WERI-Rb-1 (cell line): ENCODE data around the gene SLC49A4.

Experiments
- DNase-seq: peaks from one replicate; pipeline ENCODE4 v3.0.0-alpha.2; 2020
- H3K27ac ChIP-seq: fragments of 250-450 bp; sonication (Bioruptor Pico); 2 replicates; pipeline ENCODE4 v1.5.1; 2020; ENCODE audit warnings: mild to moderate bottlenecking, moderate library complexity
- H3K27me3 ChIP-seq: fragments of 250-450 bp; sonication (Bioruptor Pico); 2 replicates; pipeline ENCODE4 v1.5.1; 2021; ENCODE audit warnings: mild to moderate bottlenecking, low read depth, moderate library complexity; ENCODE audit not compliant: insufficient read depth, severe bottlenecking
- H3K36me3 ChIP-seq: fragments of 250-450 bp; sonication (Bioruptor Pico); 2 replicates; pipeline ENCODE4 v1.5.1; 2020; ENCODE audit warnings: mild to moderate bottlenecking, moderate library complexity
- H3K4me3 ChIP-seq: 2 replicates; pipeline ENCODE4 v1.5.1; 2011; ENCODE audit warnings: low read depth, mild to moderate bottlenecking, control low read depth, low read length
- H3K9me3 ChIP-seq: fragments of 250-450 bp; sonication (Bioruptor Pico); 2 replicates; pipeline ENCODE4 v1.5.1; 2021; ENCODE audit warnings: mild to moderate bottlenecking, moderate library complexity; ENCODE audit not compliant: severe bottlenecking
- TF ChIP-seq, protein P1 (sequence below): IDR thresholded peaks from 2 replicates; pipeline ENCODE4 v1.5.1; 2011; ENCODE audit warnings: low read depth, mild to moderate bottlenecking, control low read depth, inconsistent platforms, low read length

The SLC49A4 gene

GRCh38 chr3:122880173-122880572 lies 85.3 kb downstream of the SLC49A4 start:
- no peaks in the 10 kb centered on the region for H3K9me3 ChIP-seq
- TF ChIP-seq, protein P1, sequence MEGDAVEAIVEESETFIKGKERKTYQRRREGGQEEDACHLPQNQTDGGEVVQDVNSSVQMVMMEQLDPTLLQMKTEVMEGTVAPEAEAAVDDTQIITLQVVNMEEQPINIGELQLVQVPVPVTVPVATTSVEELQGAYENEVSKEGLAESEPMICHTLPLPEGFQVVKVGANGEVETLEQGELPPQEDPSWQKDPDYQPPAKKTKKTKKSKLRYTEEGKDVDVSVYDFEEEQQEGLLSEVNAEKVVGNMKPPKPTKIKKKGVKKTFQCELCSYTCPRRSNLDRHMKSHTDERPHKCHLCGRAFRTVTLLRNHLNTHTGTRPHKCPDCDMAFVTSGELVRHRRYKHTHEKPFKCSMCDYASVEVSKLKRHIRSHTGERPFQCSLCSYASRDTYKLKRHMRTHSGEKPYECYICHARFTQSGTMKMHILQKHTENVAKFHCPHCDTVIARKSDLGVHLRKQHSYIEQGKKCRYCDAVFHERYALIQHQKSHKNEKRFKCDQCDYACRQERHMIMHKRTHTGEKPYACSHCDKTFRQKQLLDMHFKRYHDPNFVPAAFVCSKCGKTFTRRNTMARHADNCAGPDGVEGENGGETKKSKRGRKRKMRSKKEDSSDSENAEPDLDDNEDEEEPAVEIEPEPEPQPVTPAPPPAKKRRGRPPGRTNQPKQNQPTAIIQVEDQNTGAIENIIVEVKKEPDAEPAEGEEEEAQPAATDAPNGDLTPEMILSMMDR = no peak
- H3K4me3 ChIP-seq = no peak overlapping the region
- DNase-seq = no peak
- no peak overlapping the region for H3K27ac ChIP-seq
- H3K36me3 ChIP-seq = no peaks in the 10 kb centered on the region
- H3K27me3 ChIP-seq = no peaks in the 10 kb centered on the region

GRCh38 chr3:122880624-122881023 lies 85.8 kb downstream of the SLC49A4 start:
- TF ChIP-seq, protein P1 = no peak
- no peaks in the 10 kb centered on the region for H3K9me3 ChIP-seq
- no peaks in the 10 kb centered on the region for H3K27me3 ChIP-seq
- H3K36me3 ChIP-seq = no peaks in the 10 kb centered on the region
- DNase-seq = no peak
- no peak overlapping the region for H3K27ac ChIP-seq
- no peak overlapping the region for H3K4me3 ChIP-seq

GRCh38 chr3:122882361-122882947 lies 87.6 kb downstream of the SLC49A4 start:
- TF ChIP-seq, protein P1 = no peak
- no peaks in the 10 kb centered on the region for H3K9me3 ChIP-seq
- no peak overlapping the region for H3K4me3 ChIP-seq
- H3K27me3 ChIP-seq = no peaks in the 10 kb centered on the region
- DNase-seq = no peak
- H3K27ac ChIP-seq = no peak overlapping the region
- no peaks in the 10 kb centered on the region for H3K36me3 ChIP-seq

GRCh38 chr3:122886251-122886650 lies 91.4 kb downstream of the SLC49A4 start:
- Histone ChIP-seq H3K4me3 (no peak overlapping the region), H3K36me3 (no peaks in the 10 kb centered on the region), H3K27ac (no peak overlapping the region), H3K27me3 (no peaks in the 10 kb centered on the region), H3K9me3 (no peaks in the 10 kb centered on the region)
- TF ChIP-seq, protein P1 = no peak
- DNase-seq = no peak

DNA sequence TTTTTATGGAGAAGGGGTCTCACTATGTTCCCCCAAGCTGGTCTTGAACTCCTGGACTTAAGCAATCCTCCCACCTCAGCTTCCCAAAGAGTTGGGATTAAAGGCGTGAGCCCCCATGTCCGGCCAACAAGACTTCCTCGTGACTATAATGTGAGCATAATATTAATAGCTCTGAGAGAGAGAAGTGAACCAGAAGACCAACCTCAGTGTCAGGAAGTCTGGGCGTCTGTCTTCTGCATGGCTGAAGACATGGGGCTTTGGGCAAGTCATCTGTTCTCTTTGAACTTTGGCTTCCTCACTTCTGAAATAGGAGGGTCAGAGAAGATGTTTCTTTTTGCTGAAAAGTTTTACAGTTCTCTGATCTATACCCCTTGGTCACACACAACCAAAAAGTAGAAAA lies 92.1 kb downstream of the SLC49A4 start:
- TF ChIP-seq, protein P1 = no peak
- no peaks in the 10 kb centered on the region for H3K9me3 ChIP-seq
- H3K27ac ChIP-seq = no peak overlapping the region
- no peaks in the 10 kb centered on the region for H3K27me3 ChIP-seq
- H3K36me3 ChIP-seq = no peaks in the 10 kb centered on the region
- H3K4me3 ChIP-seq = no peak overlapping the region
- DNase-seq = no peak

GRCh38 chr3:122890077-122890719 lies 95.3 kb downstream of the SLC49A4 start:
- Histone ChIP-seq H3K27ac (no peak overlapping the region), H3K4me3 (no peak overlapping the region), H3K9me3 (no peaks in the 10 kb centered on the region), H3K36me3 (no peaks in the 10 kb centered on the region), H3K27me3 (no peaks in the 10 kb centered on the region)
- TF ChIP-seq, protein P1 = no peak
- no peak for DNase-seq
